SK-N-SH treated with all-trans-retinoic acid at 6 μM for 48 hours (cell line): ENCODE measurements around the gene ALLC.

Experiments used
- ATAC-seq: fragments of 200-7000 bp; cut with Tn5 transposase; 3 replicates; pipeline ENCODE4 v1.9.1; 2020; ENCODE audit warnings: mild to moderate bottlenecking, moderate library complexity
- ARNTL ChIP-seq: fragments of 450-650 bp; formaldehyde crosslinking; IDR thresholded peaks from 2 replicates; pipeline ENCODE4 v1.5.0; 2020; ENCODE audit warnings: low read depth, mild to moderate bottlenecking, moderate library complexity, borderline replicate concordance
- BACH2 ChIP-seq: fragments of 250-450 bp; sonication (Bioruptor Pico); IDR thresholded peaks from 2 replicates; pipeline ENCODE4 v1.9.0; 2021; ENCODE audit warnings: mild to moderate bottlenecking, borderline replicate concordance
- CSDC2 ChIP-seq: fragments of 250-450 bp; sonication (Bioruptor Pico); IDR thresholded peaks from 2 replicates; pipeline ENCODE4 v1.5.0; 2020; ENCODE audit warnings: mild to moderate bottlenecking, moderate library complexity
- CSRNP3 ChIP-seq: fragments of 250-450 bp; sonication (Bioruptor Pico); IDR thresholded peaks from 2 replicates; pipeline ENCODE4 v1.5.1; 2021; ENCODE audit warnings: mild to moderate bottlenecking, moderate library complexity
- ESRRG ChIP-seq: fragments of 250-450 bp; sonication (Bioruptor Pico); IDR thresholded peaks from 2 replicates; pipeline ENCODE4 v1.6.1; 2021; ENCODE audit warnings: mild to moderate bottlenecking
- ISL1 ChIP-seq: fragments of 250-450 bp; sonication (Bioruptor Pico); IDR thresholded peaks from 2 replicates; pipeline ENCODE4 v2.1.2; 2022; ENCODE audit warnings: mild to moderate bottlenecking, moderate library complexity
- OSR1 ChIP-seq: fragments of 250-450 bp; sonication (Bioruptor Pico); IDR thresholded peaks from 2 replicates; pipeline ENCODE4 v1.8.0; 2022; ENCODE audit warnings: moderate library complexity, mild to moderate bottlenecking, inconsistent platforms
- RARB ChIP-seq: fragments of 250-450 bp; sonication (Bioruptor Pico); IDR thresholded peaks from 2 replicates; pipeline ENCODE4 v1.8.0; 2021; ENCODE audit warnings: mild to moderate bottlenecking, moderate library complexity
- SNAI2 ChIP-seq: fragments of 250-450 bp; sonication (Bioruptor Pico); IDR thresholded peaks from 2 replicates; pipeline ENCODE4 v1.5.0; 2020; ENCODE audit warnings: mild to moderate bottlenecking, moderate library complexity
- TCF4 ChIP-seq: fragments of 250-450 bp; sonication (Bioruptor Pico); IDR thresholded peaks from 2 replicates; pipeline ENCODE4 v1.8.0; 2021; ENCODE audit warnings: mild to moderate bottlenecking, moderate library complexity, borderline replicate concordance
- TOX ChIP-seq: fragments of 250-450 bp; sonication (Bioruptor Pico); IDR thresholded peaks from 2 replicates; pipeline ENCODE4 v1.8.0; 2021; ENCODE audit warnings: mild to moderate bottlenecking, moderate library complexity, borderline replicate concordance
- ZC3H10 ChIP-seq: fragments of 250-450 bp; sonication (Bioruptor Pico); IDR thresholded peaks from 2 replicates; pipeline ENCODE4 v1.5.1; 2021; ENCODE audit warnings: mild to moderate bottlenecking, moderate library complexity
- ZFP3 ChIP-seq: fragments of 250-450 bp; sonication (Bioruptor Pico); IDR thresholded peaks from 2 replicates; pipeline ENCODE4 v1.5.0; 2020; ENCODE audit warnings: mild to moderate bottlenecking, moderate library complexity
- ZFP30 ChIP-seq: fragments of 450-650 bp; formaldehyde crosslinking; IDR thresholded peaks from 2 replicates; pipeline ENCODE4 v1.5.0; 2022; ENCODE audit warnings: mild to moderate bottlenecking, moderate library complexity
- ZNF565 ChIP-seq: fragments of 450-650 bp; formaldehyde crosslinking; conservative IDR thresholded peaks from 2 replicates; pipeline ENCODE4 v1.5.0; 2020; ENCODE audit warnings: low read depth, mild to moderate bottlenecking, moderate library complexity
- ZNF70 ChIP-seq: fragments of 450-650 bp; formaldehyde crosslinking; IDR thresholded peaks from 2 replicates; pipeline ENCODE4 v1.5.0; 2020; ENCODE audit warnings: mild to moderate bottlenecking, moderate library complexity
- ZNF8 ChIP-seq: fragments of 450-650 bp; formaldehyde crosslinking; IDR thresholded peaks from 2 replicates; pipeline ENCODE4 v1.5.0; 2020; ENCODE audit warnings: mild to moderate bottlenecking, moderate library complexity
- TF ChIP-seq, protein P1 (sequence below): fragments of 250-450 bp; sonication (Bioruptor Pico); IDR thresholded peaks from 2 replicates; pipeline ENCODE4 v1.8.0; 2020; ENCODE audit warnings: mild to moderate bottlenecking, moderate library complexity, borderline replicate concordance
- TF ChIP-seq, protein P2 (sequence below): fragments of 250-450 bp; sonication (Bioruptor Pico); IDR thresholded peaks from 2 replicates; pipeline ENCODE4 v1.5.1; 2020; ENCODE audit warnings: low read depth, mild to moderate bottlenecking, moderate library complexity

ALLC gene

GRCh38 chr2:3626812-3627499, 31.0 kb upstream of the ALLC start:
- no peak; the same call in 2 of the 3 replicates for ATAC-seq

GRCh38 chr2:3627500-3628100, 30.4 kb upstream of the ALLC start:
- TF ChIP-seq ISL1 (CRISPR knock-in tag): no peak
- no peak for ATAC-seq

More at GRCh38 chr2:3626812-3627499, 31.0 kb upstream of the ALLC start:
- no peak for TF ChIP-seq ZNF565
- no peak for TF ChIP-seq OSR1
- no peak for TF ChIP-seq ARNTL (CRISPR knock-in tag)
- TF ChIP-seq, protein P1, sequence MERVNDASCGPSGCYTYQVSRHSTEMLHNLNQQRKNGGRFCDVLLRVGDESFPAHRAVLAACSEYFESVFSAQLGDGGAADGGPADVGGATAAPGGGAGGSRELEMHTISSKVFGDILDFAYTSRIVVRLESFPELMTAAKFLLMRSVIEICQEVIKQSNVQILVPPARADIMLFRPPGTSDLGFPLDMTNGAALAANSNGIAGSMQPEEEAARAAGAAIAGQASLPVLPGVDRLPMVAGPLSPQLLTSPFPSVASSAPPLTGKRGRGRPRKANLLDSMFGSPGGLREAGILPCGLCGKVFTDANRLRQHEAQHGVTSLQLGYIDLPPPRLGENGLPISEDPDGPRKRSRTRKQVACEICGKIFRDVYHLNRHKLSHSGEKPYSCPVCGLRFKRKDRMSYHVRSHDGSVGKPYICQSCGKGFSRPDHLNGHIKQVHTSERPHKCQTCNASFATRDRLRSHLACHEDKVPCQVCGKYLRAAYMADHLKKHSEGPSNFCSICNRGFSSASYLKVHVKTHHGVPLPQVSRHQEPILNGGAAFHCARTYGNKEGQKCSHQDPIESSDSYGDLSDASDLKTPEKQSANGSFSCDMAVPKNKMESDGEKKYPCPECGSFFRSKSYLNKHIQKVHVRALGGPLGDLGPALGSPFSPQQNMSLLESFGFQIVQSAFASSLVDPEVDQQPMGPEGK (CRISPR knock-in tag): no peak
- TF ChIP-seq SNAI2 (CRISPR knock-in tag): 0 out of 2 replicates have a peak, but pooled peaks have one; percentile 2
- TF ChIP-seq BACH2 (CRISPR knock-in tag): no peak
- no peak for TF ChIP-seq CSDC2
- TF ChIP-seq, all 23 proteins: peak for 1

- TF ChIP-seq ZC3H10 (CRISPR knock-in tag): no peak
- TF ChIP-seq, protein P2, sequence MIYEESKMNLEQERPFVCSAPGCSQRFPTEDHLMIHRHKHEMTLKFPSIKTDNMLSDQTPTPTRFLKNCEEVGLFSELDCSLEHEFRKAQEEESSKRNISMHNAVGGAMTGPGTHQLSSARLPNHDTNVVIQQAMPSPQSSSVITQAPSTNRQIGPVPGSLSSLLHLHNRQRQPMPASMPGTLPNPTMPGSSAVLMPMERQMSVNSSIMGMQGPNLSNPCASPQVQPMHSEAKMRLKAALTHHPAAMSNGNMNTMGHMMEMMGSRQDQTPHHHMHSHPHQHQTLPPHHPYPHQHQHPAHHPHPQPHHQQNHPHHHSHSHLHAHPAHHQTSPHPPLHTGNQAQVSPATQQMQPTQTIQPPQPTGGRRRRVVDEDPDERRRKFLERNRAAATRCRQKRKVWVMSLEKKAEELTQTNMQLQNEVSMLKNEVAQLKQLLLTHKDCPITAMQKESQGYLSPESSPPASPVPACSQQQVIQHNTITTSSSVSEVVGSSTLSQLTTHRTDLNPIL (CRISPR knock-in tag): no peak
- no peak for TF ChIP-seq ZFP3 (CRISPR knock-in tag)
- ATAC-seq: no peak
These were observed 29.7 kb upstream of the ALLC start for GRCh38 chr2:3628241-3628679.

- no peak for TF ChIP-seq ZFP30 (CRISPR knock-in tag)
- no peak for TF ChIP-seq ZC3H10 (CRISPR knock-in tag)
- no peak for TF ChIP-seq ZNF70 (CRISPR knock-in tag)
- no peak for TF ChIP-seq RARB
- TF ChIP-seq SNAI2 (CRISPR knock-in tag): no peak
- TF ChIP-seq, protein P1 (CRISPR knock-in tag): no peak
- TF ChIP-seq, protein P2 (CRISPR knock-in tag): no peak
- no peak for TF ChIP-seq ISL1 (CRISPR knock-in tag)
- TF ChIP-seq ZFP3 (CRISPR knock-in tag): no peak
- no peak for TF ChIP-seq CSRNP3 (CRISPR knock-in tag)
- no peak for TF ChIP-seq CSDC2
- no peak for TF ChIP-seq ESRRG (CRISPR knock-in tag)
- no peak for TF ChIP-seq TCF4 (CRISPR knock-in tag)
- no peak for TF ChIP-seq ZNF8 (CRISPR knock-in tag)
- no peak for TF ChIP-seq TOX (CRISPR knock-in tag)
- TF ChIP-seq, all 23 proteins: peak for 0
- no peak for ATAC-seq
These were observed 29.2 kb upstream of the ALLC start for GRCh38 chr2:3628800-3629199.
